Ishikawa (cell line): ENCODE measurements around the gene SLC35E1.

ENCODE experiments used
- CEBPB ChIP-seq: IDR thresholded peaks from 2 replicates; pipeline ENCODE4 v1.6.1; 2012
- CREB1 ChIP-seq: IDR thresholded peaks from 2 replicates; pipeline ENCODE4 v1.6.1; 2012; ENCODE audit warnings: low read depth
- EGR1 ChIP-seq: IDR thresholded peaks from 2 replicates; pipeline ENCODE4 v1.6.1; 2012
- EP300 ChIP-seq: IDR thresholded peaks from 2 replicates; pipeline ENCODE4 v1.6.1; 2012; ENCODE audit warnings: borderline replicate concordance
- FOXM1 ChIP-seq: IDR thresholded peaks from 2 replicates; pipeline ENCODE4 v1.6.1; 2012; ENCODE audit warnings: low read depth, borderline replicate concordance
- MAX ChIP-seq: IDR thresholded peaks from 2 replicates; pipeline ENCODE4 v1.6.1; 2012
- NFIC ChIP-seq: IDR thresholded peaks from 2 replicates; pipeline ENCODE4 v1.6.1; 2012
- RAD21 ChIP-seq: IDR thresholded peaks from 2 replicates; pipeline ENCODE4 v1.6.1; 2012; ENCODE audit warnings: low read depth
- REST ChIP-seq: IDR thresholded peaks from 2 replicates; pipeline ENCODE4 v1.6.1; 2012; ENCODE audit warnings: low read depth, mild to moderate bottlenecking
- TAF1 ChIP-seq: IDR thresholded peaks from 2 replicates; pipeline ENCODE4 v1.6.1; 2012; ENCODE audit warnings: low read depth, mild to moderate bottlenecking
- TCF12 ChIP-seq: IDR thresholded peaks from 2 replicates; pipeline ENCODE4 v1.6.1; 2012; ENCODE audit warnings: low read depth
- TEAD4 ChIP-seq: IDR thresholded peaks from 2 replicates; pipeline ENCODE4 v1.6.1; 2012
- USF1 ChIP-seq: IDR thresholded peaks from 2 replicates; pipeline ENCODE4 v1.6.1; 2012
- YY1 ChIP-seq: IDR thresholded peaks from 2 replicates; pipeline ENCODE4 v1.6.1; 2012; ENCODE audit warnings: low read depth
- ZBTB7A ChIP-seq: IDR thresholded peaks from 2 replicates; pipeline ENCODE4 v1.6.1; 2012; ENCODE audit warnings: low read depth

The SLC35E1 gene

GRCh38 chr19:16566161-16566560 is 6.1 kb downstream of the SLC35E1 start:
- TF ChIP-seq YY1 (no peak), EGR1 (no peak), EP300 (no peak), REST (no peak), TEAD4 (no peak), NFIC (no peak), ZBTB7A (no peak), CREB1 (no peak), CEBPB (no peak), RAD21 (no peak), TAF1 (no peak), TCF12 (no peak), FOXM1 (no peak), MAX (no peak), USF1 (no peak)

- TF ChIP-seq REST (no peak), EP300 (no peak), TAF1 (no peak)
These were observed 7.4 kb downstream of the SLC35E1 start for GRCh38 chr19:16564842-16565241.

- no peak for TF ChIP-seq TCF12
- no peak for TF ChIP-seq TAF1
- TF ChIP-seq CREB1: no peak
- TF ChIP-seq NFIC: no peak
- TF ChIP-seq FOXM1: no peak
- no peak for TF ChIP-seq CEBPB
- no peak for TF ChIP-seq USF1
- TF ChIP-seq EGR1: no peak
- no peak for TF ChIP-seq EP300
- no peak for TF ChIP-seq ZBTB7A
- no peak for TF ChIP-seq REST
- TF ChIP-seq MAX: no peak
- TF ChIP-seq TEAD4: no peak
- no peak for TF ChIP-seq YY1
- TF ChIP-seq RAD21: no peak
These were observed 9.6 kb downstream of the SLC35E1 start for GRCh38 chr19:16562608-16563025.

- TF ChIP-seq REST (no peak), RAD21 (no peak), CREB1 (no peak), ZBTB7A (no peak)
These were observed 10.8 kb downstream of the SLC35E1 start for GRCh38 chr19:16561382-16561781.
